H54 (cell line): ENCODE measurements around the gene TMEM91.

Experiments
- DNase-seq: peaks from one replicate; pipeline ENCODE4 v3.0.0; 2011; ENCODE audit warnings: low spot score, mixed read lengths; ENCODE audit not compliant: insufficient read length
- FAIRE-seq: peaks from 3 replicates; lab custom pipeline; 2011; peaks lifted over from hg19 to GRCh38; lab: Jason Lieb, UNC
- POLR2A ChIP-seq: IDR thresholded peaks from 2 replicates; pipeline ENCODE4 v1.6.1; 2011; ENCODE audit warnings: low read depth, mild to moderate bottlenecking, low read length

TMEM91 gene

GRCh38 chr19:41376241-41376997 is at the start of gene TMEM91:
Gene TMEM91 (plus strand): TSS chr19:41376533. CDS start chr19:41378310, 1,777 bp downstream.
- TF ChIP-seq POLR2A, result no peak
- FAIRE-seq (no peak), DNase-seq (no peak)

- FAIRE-seq, result no peak
- DNase-seq, result no peak
- no peak for TF ChIP-seq POLR2A
Observed at GRCh38 chr19:41327076-41327575, 49.2 kb upstream of the TMEM91 start.

- no peak for TF ChIP-seq POLR2A
- peak; percentile 96 for DNase-seq
- FAIRE-seq, result no peak
Observed at GRCh38 chr19:41327576-41328156, 48.7 kb upstream of the TMEM91 start.

GRCh38 chr19:41328157-41328841 is 48.0 kb upstream of the TMEM91 start:
- no peak for TF ChIP-seq POLR2A
- DNase-seq, result no peak
- no peak for FAIRE-seq

- FAIRE-seq, result no peak
Observed at GRCh38 chr19:41328842-41329225, 47.5 kb upstream of the TMEM91 start.

GRCh38 chr19:41330481-41330880 is 45.9 kb upstream of the TMEM91 start:
- DNase-seq (no peak), FAIRE-seq (no peak)
- no peak for TF ChIP-seq POLR2A

More at GRCh38 chr19:41328842-41329225, 47.5 kb upstream of the TMEM91 start:
- no peak for DNase-seq
- TF ChIP-seq POLR2A, result no peak

- TF ChIP-seq POLR2A, result no peak
- DNase-seq (no peak), FAIRE-seq (no peak)
Observed at GRCh38 chr19:41330946-41331678, 45.2 kb upstream of the TMEM91 start.

GRCh38 chr19:41332000-41332399 is 44.3 kb upstream of the TMEM91 start:
- no peak for FAIRE-seq

GRCh38 chr19:41332468-41332867 is 43.9 kb upstream of the TMEM91 start:
- FAIRE-seq (no peak), DNase-seq (no peak)
- no peak for TF ChIP-seq POLR2A

More at GRCh38 chr19:41332000-41332399, 44.3 kb upstream of the TMEM91 start:
- no peak for TF ChIP-seq POLR2A
- no peak for DNase-seq

GRCh38 chr19:41334793-41335192 is 41.5 kb upstream of the TMEM91 start:
- DNase-seq (no peak), FAIRE-seq (no peak)
- TF ChIP-seq POLR2A, result no peak

GRCh38 chr19:41335467-41335866 is 40.9 kb upstream of the TMEM91 start:
- no peak for TF ChIP-seq POLR2A
- DNase-seq, result no peak
- no peak for FAIRE-seq

GRCh38 chr19:41339936-41340335 is 36.4 kb upstream of the TMEM91 start:
- FAIRE-seq, result no peak
- DNase-seq, result no peak

GRCh38 chr19:41341669-41342490 is 34.5 kb upstream of the TMEM91 start:
- FAIRE-seq (no peak), DNase-seq (no peak)
- no peak for TF ChIP-seq POLR2A

More at GRCh38 chr19:41339936-41340335, 36.4 kb upstream of the TMEM91 start:
- TF ChIP-seq POLR2A, result no peak
